HG03575 (cell line): ENCODE results near the gene SORL1.
"Not testable (repeated sequence)": the region's sequence is repeated elsewhere in the genome, so short reads cannot be mapped to it uniquely, and the experiment has no call there.

Source experiments
- ATAC-seq: cut with Tn5 transposase; IDR thresholded peaks from one replicate; pipeline ENCODE4 v1.9.1; 2021; ENCODE audit not compliant: unreplicated experiment, insufficient number of reproducible peaks, low FRiP score; ENCODE audit errors: extremely low read depth

The SORL1 gene

GRCh38 chr11:121469910-121470309, 17.8 kb downstream of the SORL1 start:
- no peak for ATAC-seq

DNA sequence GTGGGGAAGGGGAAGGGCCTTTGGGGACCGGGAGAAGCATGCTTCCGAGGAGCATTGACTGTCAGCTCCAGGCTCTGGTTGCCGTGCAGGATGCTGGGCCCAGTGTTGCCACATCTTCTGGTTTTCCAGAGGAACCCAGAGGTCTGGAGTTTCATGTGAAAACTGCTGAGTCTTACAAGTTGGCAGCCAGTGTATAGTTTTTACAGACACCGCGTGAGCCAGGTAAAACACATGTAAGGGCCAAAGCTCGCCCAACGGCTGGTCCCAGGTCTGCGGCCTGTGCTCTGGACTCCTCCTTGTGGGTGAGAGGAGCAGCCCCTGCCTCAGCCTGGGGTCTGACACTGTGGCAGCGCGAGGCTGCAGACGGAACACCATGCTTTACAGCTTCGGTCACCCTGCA, 19.1 kb downstream of the SORL1 start:
- ATAC-seq, result no peak

DNA sequence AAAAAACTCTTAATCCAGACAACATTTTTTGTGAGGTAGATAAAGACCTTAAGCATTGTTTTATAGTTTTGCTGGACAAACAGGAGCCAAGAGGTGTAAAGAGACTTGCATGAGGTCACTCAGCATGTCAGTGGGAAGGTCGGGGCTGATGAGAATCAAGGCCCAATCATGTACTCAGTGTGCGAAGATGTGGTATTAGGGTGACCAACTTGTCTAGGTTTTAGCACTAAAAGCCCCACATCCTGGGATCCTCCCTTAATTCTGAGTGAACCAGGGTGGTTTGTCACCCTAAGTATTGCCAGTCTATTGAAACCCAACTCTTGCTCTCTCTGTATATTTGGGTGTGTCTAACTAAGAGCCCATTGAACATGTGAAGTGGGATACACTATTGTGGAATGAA, 20.2 kb downstream of the SORL1 start:
- ATAC-seq, result no peak

DNA sequence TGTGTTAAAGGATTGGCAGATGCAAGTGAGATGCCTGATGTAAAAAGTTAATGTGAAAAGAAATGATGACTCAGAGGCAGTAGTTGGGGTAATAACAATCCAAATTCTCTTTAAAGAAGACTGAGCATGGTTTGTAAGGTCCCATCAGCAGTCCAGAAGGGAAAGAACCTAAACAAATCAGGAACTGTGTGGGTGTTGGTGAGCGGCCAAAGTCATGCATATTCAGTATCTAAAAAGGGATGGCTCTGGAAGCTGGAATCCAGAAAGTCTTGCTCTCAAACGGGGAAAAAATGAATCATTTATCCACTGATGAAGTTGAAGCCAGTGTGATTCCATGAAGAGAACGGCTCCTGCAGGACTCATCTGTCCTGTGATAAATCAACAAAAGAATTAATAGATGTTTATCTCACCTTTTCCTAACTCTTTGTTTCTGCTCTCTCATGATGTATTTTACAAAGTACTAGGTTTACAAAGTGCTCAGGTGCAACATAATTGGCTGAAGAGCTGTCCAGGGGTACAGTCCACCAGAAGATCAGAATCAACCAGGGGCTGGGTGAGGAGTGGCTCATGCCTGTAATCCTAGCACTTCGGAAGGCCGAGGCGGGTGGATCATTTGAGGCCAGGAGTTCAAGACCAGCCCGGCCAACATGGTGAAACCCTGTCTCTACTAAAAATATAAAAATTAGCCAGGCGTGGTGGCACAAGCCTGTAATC, 21.1 kb downstream of the SORL1 start:
- ATAC-seq, result no peak

GRCh38 chr11:121474680-121475079, 22.6 kb downstream of the SORL1 start:
- ATAC-seq, result no peak

- no peak for ATAC-seq
These were observed 24.4 kb downstream of the SORL1 start for GRCh38 chr11:121476379-121477032.

- ATAC-seq, result no peak
These were observed 26.2 kb downstream of the SORL1 start for GRCh38 chr11:121478226-121478894.

DNA sequence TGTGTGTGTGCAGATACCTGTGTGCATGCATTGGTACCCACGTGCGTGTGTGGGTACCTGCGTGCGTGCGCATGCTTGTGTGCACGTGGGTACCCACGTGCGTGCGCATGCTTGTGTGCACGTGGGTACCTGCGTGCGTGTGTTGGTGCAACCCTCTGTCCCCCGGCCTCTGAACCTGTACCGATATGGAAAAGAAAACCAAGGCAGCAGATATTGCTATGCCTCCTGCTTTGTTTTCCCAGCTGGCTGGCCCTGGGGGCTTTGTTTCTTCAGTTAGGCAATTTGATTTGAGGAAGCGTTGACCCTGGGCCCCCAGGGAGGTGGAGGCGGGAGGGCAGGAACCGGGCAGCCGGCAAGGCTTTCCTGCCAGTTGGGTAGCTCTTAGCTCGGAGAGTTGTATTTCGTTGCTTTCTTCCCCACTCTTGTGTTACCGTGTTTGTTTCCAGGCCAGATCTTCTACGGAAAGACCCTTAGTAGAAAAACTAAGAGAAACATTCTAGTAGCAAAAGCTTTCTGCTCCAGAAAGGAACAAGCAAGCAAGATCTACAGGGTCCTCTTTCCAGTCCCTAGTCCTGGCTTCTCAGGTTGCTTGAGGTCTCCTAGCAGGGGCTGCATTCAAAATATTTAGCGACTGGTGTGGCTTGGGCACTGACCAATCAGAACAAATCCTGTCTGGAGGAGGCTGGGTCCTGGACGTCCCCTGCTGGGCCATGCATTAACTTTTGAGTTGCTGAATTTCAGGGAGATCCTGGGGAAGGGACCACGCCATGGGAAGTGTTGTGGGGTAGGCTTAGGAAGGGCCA, 27.0 kb downstream of the SORL1 start:
- ATAC-seq, result no peak

- no peak for ATAC-seq
These were observed 27.7 kb downstream of the SORL1 start for GRCh38 chr11:121479698-121480238.

DNA sequence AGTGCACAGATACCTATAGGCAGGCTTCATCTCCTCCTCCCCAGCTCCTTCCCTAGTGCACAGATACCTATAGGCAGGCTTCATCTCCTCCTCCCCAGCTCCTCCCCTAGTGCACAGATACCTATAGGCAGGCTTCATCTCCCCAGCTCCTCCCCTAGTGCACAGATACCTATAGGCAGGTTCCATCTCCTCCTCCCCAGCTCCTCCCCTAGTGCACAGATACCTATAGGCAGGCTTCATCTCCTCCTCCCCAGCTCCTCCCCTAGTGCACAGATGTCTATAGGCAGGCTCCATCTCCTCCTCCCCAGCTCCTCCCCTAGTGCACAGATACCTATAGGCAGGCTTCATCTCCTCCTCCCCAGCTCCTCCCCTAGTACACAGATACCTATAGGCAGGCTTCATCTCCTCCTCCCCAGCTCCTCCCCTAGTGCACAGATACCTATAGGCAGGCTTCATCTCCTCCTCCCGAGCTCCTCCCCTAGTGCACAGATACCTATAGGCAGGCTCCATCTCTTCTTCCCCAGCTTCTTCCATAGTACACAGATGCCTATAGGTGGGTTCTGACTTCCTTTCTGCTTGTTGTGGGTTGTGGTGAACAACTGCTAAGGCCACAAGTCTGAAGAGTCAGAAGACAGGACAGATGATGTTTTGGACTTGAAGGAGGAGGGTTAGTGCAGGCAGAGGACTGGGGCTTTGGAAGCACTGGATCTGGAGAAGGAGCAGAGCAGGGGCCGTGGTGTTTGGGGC, 29.5 kb downstream of the SORL1 start:
- ATAC-seq, result not testable (repeated sequence)

GRCh38 chr11:121482231-121483129, 30.4 kb downstream of the SORL1 start:
- no peak for ATAC-seq

GRCh38 chr11:121483805-121484480, 31.8 kb downstream of the SORL1 start:
- ATAC-seq, result no peak

GRCh38 chr11:121485216-121485615, 33.1 kb downstream of the SORL1 start:
- ATAC-seq, result no peak

DNA sequence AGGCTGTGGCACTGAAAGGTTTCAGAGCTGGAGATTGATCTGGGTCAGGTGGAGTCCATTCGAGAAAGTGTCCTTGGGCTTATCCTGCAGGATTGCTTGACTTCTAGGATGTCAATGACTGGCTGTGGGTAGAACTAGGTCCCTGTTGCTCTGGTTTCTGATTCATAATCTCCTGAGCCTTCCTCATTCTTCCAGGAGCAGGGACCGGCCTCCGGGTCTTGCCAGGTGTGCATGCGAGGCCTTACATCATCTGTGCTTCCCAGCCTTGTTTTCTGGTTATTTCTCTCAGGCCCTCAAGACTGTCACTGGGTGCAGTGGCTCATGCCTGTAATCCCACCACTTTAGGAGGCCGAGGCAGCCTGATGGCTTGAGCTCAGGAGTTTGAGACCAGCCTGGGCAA, 33.9 kb downstream of the SORL1 start:
- ATAC-seq, result no peak

DNA sequence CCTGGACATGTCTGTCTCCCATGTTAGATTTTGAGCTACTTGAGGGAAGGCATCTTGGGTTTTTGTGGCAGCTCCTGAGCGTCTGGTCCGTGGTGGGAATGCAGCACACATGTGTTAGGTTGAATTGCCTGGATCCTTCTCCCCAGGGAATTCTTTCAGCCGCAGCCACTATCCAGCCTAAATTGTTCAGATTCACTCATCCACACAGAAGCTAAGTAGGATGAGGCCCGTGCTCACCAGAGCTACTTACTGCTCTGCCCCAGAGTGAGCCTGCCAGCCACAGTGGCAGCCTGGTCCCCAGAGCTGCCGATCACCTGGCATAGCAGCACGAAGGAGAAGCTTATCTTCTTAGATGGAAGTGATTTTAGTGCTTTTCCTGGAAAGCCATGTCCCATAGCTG, 35.1 kb downstream of the SORL1 start:
- ATAC-seq, result no peak

GRCh38 chr11:121488170-121488569, 36.1 kb downstream of the SORL1 start:
- no peak for ATAC-seq

GRCh38 chr11:121488641-121489040, 36.5 kb downstream of the SORL1 start:
- ATAC-seq, result no peak
